Activated T-helper 1 cell treated with Interleukin-2 at 50 U/mL for 16 hours (primary cell): ENCODE measurements around the gene TAMM41.
"Not testable (repeated sequence)": the region's sequence is repeated elsewhere in the genome, so short reads cannot be mapped to it uniquely, and the experiment has no call there.

ENCODE experiments used
- DNase-seq: peaks from one replicate; pipeline ENCODE4 v3.0.0-alpha.2; 2020; ENCODE audit warnings: low read depth

TAMM41 gene

GRCh38 chr3:11846281-11847266 is at the start of gene TAMM41:
Gene TAMM41, minus strand, starts transcription at chr3:11846885. Its CDS starts 249 bp downstream, at chr3:11846636.
- peak; percentile 82 for DNase-seq

- DNase-seq = no peak
These were observed 32.2 kb upstream of the TAMM41 start for GRCh38 chr3:11878837-11879236.

- not testable (repeated sequence) for DNase-seq
These were observed 28.0 kb upstream of the TAMM41 start for GRCh38 chr3:11874707-11875106.

- not testable (repeated sequence) for DNase-seq
These were observed 17.1 kb upstream of the TAMM41 start for GRCh38 chr3:11863739-11864138.

GRCh38 chr3:11862584-11862983 is 15.9 kb upstream of the TAMM41 start:
- DNase-seq = not testable (repeated sequence)

- DNase-seq = not testable (repeated sequence)
These were observed 15.5 kb upstream of the TAMM41 start for GRCh38 chr3:11862145-11862544.

GRCh38 chr3:11860213-11860612 is 13.5 kb upstream of the TAMM41 start:
- DNase-seq = not testable (repeated sequence)

- DNase-seq = no peak
These were observed 6.8 kb upstream of the TAMM41 start for GRCh38 chr3:11853450-11853849.

- DNase-seq = no peak
These were observed 3.3 kb upstream of the TAMM41 start for GRCh38 chr3:11850003-11850402.

- DNase-seq = no peak
These were observed 922 bp upstream of the TAMM41 start for GRCh38 chr3:11847607-11848006.

- DNase-seq = no peak
These were observed 1.0 kb downstream of the TAMM41 start for GRCh38 chr3:11845651-11846050.

- DNase-seq = no peak
These were observed 1.8 kb downstream of the TAMM41 start for GRCh38 chr3:11844891-11845290.

GRCh38 chr3:11835028-11835639 is 11.6 kb downstream of the TAMM41 start:
- DNase-seq = no peak

- no peak for DNase-seq
These were observed 13.4 kb downstream of the TAMM41 start for GRCh38 chr3:11832981-11833905.

- no peak for DNase-seq
These were observed 17.3 kb downstream of the TAMM41 start for GRCh38 chr3:11829416-11829815.

GRCh38 chr3:11826628-11827265 is 19.9 kb downstream of the TAMM41 start:
- DNase-seq = no peak

- DNase-seq = no peak
These were observed 21.4 kb downstream of the TAMM41 start for GRCh38 chr3:11825301-11825700.

- no peak for DNase-seq
These were observed 26.1 kb downstream of the TAMM41 start for GRCh38 chr3:11820531-11821041.

- no peak for DNase-seq
These were observed 27.5 kb downstream of the TAMM41 start for GRCh38 chr3:11819146-11819689.

- DNase-seq = no peak
These were observed 28.7 kb downstream of the TAMM41 start for GRCh38 chr3:11818033-11818432.

GRCh38 chr3:11815111-11815510 is 31.6 kb downstream of the TAMM41 start:
- no peak for DNase-seq
